Measurements from ENCODE around the gene TRAPPC12.
A peak's percentile ranks its signal among the peaks of the same experiment; 100 is the strongest.
"Not testable (repeated sequence)": the region's sequence is repeated elsewhere in the genome, so short reads cannot be mapped to it uniquely, and the experiment has no call there.

The TRAPPC12 gene

DNA sequence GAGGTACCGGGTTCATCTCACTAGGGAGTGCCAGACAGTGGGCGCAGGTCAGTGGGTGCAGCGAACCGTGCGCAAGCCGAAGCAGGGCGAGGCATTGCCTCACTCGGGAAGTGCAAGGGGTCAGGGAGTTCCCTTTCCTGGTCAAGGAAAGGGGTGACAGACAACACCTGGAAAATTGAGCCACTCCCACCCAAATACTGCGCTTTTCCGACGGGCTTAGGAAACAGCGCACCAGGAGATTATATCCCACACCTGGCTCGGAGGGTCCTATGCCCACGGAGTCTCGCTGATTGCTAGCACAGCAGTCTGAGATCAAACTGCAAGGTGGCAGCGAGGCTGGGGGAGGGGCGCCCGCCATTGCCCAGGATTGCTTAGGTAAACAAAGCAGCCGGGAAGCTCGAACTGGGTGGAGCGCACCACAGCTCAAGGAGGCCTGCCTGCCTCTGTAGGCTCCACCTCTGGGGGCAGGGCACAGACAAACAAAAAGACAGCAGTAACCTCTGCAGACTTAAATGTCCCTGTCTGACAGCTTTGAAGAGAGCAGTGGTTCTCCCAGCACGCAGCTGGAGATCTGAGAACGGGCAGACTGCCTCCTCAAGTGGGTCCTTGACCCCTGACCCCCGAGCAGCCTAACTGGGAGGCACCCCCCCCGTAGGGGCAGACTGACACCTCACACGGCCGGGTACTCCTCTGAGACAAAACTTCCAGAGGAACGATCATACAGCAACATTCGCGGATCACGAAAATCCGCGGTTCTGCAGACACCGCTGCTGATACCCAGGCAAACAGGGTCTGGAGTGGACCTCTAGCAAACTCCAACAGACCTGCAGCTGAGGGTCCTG is 9.9 kb upstream of the TRAPPC12 start:
- DNase-seq = not testable (repeated sequence)

DNA sequence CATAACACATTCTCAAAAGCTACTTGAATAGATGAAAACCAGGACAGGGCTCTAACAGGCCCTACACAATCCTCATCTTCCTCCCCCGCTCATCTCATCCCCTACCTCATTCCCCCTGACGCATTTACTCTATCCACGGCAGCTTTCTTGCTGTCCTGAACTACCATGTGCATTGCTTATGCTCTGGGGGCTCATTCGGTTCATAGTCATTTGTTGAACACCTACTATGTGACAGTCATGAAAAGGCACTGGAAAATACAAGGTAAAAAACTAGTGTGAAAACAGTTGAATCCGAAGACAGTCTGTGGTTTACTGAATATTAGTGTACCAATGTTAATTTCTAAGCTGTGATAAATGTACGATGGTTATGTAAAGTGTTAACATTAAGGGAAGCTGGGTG is 2.7 kb upstream of the TRAPPC12 start:
- no peak for DNase-seq

DNA sequence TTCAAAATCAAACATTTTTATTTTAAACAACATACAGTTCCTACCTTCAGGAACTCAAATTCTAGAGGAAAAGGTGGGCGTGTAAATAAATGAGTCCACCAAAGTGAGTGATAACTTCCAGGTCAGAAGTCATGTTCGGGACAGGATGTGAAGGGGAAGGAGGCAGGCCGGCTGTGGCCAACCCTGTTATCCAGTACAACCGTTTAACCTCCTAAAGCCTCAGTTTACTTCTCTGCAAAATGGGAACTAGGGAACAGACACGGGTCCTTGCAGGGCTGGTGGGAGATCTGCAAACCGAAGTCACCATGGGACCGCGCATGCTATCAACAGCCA is 2.2 kb upstream of the TRAPPC12 start:
- peak; percentile 41 to 60 for DNase-seq

DNA sequence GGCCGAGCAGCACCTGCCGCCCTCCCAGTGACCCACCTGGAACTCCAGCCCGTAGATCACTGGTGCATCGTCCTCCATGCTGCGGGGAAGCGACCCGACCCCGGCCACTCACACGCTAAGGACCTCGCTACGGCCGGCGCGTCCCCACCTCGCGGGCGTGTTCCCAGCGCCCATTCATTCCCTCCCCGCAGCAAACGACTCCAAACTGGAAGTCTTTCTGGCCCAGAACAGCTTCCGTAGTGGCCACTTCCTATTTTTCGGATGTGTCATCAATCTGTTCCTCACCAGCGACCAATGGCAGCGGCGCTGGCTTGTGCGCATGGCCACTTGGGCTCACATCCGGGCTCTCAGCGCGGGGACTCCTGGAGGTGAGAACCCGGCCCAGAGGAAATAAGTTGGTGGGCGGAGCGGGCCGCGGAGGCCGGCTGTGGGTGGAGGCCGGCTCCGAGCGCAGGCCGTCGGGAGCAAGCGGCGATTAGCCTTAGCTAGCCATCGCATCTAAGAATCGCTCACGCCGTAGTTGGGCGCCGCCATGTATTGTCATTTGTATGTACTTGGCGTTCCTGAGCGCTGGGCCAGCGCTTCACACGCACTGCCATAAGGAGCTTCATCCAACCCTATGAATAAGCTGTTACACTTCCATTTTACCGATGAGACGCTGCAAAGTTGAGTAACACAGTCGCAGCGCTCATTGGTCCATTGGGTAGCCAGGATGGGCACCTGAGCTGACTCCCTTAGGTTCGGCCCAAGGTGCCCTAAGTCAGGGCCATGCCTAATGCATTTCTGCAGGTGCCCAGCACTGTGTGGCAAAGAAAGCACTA is 1.7 kb upstream of the TRAPPC12 start, which contains the start of gene EIPR1:
Gene EIPR1, minus strand, starts transcription at position 207 of the 821 bp plus-strand sequence. Its CDS starts 129 bp downstream, at position 78.
- DNase-seq = peak; percentile 99 to 100

DNA sequence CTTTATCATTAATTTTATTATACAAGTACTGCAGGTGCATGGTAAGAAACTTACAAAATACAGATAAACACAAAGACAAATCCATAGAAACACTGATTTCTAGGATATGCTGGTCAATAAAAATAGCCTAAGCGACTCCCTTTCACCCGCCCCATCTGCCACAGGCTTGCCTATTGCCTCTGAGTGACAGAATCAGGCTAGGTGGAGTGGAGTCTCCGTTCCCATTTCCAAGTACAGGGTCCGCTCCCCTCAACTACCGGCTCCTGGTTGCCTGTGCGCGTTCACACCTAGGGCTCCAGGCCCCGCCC is 201 bp upstream of the TRAPPC12 start:
- DNase-seq = no peak

DNA sequence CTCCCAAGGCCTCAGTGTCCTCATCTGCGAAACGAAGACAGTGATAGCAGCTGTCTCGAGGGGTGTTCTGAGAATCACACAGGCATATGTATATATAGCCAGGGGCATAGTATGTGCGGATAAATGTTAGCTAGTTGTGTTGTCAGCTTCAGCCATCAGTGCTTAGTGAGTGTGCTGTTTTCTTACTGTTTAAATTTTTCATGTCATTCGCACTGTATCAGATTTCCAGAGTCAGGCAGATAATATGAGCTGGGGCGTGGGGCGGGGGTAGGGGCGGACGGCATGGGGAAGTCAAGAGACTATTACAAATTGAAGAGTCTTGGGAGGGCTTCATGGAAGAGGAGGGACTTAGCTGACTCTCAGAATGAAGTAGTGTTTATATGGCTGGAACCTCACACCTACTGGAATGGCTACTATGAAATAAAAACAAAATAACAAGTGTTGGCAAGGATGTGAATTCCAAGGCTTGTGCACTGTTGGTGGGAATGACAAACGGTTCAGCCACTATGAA is 7.0 kb downstream of the TRAPPC12 start:
- DNase-seq = no peak

DNA sequence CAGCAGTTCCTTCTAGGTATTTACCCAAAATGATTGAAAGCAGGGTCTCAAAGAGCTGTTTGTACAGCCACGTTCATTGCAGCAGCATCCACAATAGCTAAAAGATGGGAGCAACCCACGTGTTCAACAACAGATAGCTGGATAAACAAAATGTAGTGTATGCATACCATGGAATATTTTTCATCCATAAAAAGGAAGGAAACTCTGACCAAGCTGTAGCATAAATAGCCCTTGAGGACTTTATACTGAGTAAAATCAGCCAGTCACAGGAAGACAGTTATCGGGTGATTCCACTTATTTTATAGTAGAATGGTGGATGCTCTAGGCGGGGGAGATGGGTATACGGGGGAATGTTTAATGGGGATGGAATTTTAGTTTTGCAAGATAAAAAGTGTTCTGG is 7.5 kb downstream of the TRAPPC12 start:
- DNase-seq = no peak

DNA sequence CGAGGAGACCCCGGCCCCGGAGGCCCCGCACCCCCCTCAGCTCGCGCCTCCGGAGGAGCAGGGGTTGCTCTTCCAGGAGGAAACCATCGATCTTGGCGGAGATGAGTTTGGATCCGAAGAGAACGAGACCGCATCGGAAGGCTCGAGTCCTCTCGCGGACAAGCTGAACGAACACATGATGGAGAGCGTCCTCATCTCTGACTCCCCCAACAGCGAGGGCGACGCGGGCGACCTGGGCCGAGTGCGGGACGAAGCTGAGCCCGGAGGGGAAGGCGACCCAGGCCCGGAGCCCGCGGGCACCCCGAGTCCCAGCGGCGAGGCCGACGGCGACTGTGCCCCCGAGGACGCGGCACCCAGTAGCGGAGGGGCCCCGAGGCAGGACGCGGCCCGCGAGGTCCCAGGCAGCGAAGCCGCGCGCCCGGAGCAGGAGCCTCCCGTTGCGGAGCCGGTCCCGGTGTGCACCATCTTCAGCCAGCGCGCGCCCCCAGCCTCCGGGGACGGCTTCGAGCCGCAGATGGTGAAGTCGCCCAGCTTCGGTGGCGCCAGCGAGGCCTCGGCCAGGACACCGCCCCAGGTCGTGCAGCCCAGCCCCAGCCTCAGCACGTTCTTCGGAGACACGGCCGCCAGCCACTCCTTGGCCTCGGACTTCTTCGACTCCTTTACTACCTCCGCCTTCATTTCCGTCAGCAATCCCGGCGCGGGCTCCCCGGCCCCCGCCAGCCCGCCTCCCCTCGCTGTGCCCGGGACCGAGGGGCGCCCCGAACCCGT is 8.3 kb downstream of the TRAPPC12 start:
- DNase-seq = no peak

DNA sequence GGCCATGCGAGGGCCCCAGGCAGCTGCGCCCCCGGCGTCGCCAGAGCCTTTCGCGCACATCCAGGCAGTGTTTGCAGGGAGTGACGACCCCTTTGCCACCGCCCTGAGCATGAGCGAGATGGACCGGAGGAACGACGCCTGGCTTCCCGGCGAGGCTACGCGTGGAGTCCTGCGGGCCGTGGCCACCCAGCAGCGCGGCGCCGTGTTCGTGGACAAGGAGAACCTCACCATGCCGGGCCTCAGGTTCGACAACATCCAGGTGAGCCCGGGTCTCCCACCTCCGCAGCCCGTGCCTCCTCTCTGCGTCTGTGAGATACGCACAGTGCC is 8.9 kb downstream of the TRAPPC12 start:
- DNase-seq = no peak

DNA sequence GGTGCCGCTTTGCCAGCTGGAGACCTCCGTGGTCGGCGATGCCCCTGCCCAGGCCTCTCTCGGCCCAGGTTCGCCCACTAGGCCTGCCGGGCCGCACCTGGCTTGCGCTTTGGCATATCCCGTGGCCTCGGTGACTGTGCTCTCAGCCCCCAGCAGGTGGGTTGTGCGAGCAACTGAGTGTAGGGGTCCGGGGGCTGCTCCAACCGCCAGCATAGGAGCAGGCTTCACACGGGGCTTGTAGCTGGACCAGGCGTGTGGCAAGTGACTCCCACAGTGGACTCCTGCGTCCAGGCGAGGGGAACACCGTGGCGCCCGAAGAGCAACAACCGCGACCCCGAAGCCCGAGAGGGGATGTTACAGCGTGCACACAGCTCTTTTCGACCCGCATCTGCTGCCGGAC is 9.7 kb downstream of the TRAPPC12 start:
- DNase-seq = no peak

DNA sequence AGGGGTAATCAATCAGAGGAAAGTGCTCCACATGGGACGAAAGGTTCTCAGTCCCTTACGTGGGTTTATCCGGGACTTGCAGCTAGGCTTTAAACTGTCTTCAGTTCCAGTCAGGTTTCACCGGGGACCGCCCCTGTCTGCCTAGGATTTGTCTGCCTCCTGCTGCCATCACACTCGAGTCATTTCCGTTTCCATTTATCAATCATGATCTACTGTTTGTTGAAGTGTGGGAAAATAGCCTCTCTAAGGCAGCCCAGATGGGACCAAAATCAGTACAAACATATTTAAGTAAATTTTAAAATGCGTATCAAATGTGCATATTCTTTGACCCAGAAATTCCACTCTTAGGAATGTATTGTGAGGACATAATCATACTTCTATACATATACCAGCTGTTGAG is 10.5 kb downstream of the TRAPPC12 start:
- DNase-seq = no peak

DNA sequence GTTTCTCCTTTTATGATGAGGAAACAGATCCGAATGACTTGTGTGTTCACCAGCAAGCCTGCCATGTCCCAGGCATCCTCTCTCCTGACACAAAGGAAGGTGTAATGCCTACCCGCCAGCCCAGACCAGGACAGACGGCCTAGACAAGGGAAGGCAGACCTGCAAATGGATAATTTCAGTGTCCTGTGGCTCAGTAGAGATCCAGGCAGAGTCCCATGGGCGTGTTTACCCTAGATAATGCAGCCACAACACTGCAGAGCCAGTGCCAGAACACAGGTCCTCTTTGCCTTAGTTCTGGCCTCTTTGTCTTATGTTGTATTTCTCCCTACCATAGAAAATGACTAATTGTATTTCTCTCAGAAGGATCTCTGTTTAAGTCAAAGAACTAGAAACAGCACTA is 12.7 kb downstream of the TRAPPC12 start:
- DNase-seq = no peak

DNA sequence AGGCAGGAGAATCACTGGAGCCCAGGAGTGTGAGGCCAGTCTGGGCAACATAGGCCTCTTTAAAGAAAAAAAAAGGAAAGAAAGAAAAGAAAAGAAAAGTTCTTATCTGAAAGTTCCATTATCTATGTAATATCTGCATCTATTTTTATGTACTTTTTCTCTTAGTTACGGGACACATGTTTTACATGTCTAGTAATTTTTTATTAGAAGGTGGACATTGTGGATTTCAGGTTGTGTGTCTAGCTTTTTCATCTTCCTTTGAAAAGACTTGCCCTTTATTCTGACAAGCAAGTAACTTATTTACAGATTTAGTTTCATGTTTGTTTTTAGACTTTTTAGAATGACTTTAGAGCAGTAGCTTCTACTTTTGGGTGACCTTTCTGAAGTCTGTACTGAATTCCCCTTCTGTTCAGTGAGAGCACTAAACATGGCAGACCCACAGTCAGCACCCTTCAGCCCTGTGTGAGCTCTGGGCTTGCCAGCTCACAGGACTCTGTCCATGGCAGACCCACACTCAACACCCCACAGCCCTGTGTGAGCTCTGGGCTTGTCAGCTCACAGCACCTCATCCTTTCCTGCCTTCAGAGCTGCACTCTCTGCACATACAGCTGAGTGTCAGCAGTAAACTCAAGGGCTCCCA is 17.5 kb downstream of the TRAPPC12 start:
- no peak for DNase-seq

DNA sequence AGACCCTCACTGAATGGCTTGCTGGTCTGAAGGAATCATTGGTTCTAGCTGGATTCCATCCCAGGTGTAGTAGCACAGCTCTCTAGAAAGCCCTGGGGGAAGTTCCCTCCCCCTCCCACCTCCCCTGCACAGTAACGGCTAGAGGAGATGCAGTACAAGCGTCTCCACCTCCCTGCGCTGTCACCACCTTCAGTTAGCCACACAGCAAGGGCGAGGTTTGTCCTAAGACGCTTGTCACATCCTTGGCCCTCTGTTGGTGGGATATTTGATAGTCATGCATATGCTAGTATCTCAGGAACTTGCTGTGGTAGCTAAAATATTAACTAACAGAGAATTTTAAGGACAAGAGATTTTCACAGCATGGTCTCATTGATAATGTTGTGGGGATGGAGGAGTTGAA is 19.4 kb downstream of the TRAPPC12 start:
- DNase-seq = no peak

DNA sequence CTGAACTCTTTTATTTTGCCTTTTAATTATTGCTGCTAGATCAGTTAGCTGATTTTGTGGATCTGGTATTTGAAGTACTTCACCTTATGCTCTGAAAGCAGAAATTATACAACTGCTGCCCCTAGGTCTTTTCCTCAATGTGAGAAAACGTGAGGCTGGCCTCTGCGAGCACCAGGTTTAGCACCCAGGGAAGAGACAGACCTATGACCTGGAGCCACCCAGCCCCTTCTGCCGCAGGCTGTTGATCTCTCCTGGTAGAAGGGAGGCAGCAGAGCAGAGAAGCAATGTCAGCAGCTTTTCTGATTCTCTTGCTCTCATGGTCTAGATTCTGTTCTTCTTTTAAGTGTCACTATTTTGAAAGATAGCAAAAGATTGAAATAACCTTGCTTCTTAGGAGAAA is 19.9 kb downstream of the TRAPPC12 start:
- no peak for DNase-seq

DNA sequence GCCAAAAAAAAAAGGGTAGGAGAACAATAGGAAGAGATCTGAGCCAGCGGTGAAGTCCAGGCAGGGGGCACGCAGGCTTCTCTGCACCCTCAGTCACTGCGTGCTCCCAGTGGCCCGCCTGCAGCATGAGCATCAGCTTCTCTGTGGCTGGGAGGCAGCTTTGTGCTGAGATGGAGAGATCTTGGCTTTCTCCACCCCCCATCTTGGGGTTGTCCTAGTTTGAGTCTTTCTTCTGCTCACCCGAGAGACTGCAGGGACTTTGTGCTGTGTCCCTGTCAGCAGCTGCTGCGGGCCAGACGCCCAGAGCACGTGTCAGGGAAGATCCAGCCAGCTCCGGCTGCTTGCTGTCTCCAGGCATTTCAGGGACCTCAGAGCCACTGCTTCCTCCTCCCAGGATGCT is 20.3 kb downstream of the TRAPPC12 start:
- DNase-seq = no peak

DNA sequence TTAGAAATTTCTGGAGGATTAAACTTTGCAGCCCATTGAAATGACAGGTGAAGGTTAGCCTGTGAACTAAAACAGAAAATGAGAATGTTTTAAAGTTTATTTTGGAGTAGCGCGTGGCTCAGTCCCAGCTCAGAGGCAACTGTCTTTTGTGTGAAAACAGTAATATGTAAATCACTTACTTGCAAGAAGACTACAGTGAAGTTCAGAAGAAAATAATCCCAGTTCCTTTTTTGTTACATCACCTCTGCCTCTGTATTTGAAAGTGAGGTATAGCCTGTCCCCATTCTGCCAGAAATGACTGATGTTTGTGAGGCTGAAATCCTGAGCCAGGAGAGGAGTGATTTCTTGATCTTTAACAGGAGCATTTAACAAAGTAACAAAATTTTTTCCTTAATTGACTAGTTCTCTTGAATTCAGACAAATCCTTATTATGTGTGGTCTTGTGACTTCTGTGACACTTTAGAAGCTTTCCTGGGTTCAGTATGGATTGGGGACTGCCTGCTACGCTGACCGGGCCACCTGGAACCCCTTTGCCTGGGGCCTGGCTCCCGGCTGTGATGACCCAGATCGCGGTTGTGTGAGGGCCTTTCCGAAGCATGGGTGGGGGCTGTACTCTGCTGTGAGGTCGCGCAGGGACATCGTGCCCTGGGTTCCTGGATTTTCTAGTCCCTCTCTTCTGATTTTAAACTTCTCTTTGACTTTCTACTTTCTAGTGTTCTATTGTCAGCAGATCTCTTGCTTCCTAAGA is 24.3 kb downstream of the TRAPPC12 start:
- DNase-seq = no peak

DNA sequence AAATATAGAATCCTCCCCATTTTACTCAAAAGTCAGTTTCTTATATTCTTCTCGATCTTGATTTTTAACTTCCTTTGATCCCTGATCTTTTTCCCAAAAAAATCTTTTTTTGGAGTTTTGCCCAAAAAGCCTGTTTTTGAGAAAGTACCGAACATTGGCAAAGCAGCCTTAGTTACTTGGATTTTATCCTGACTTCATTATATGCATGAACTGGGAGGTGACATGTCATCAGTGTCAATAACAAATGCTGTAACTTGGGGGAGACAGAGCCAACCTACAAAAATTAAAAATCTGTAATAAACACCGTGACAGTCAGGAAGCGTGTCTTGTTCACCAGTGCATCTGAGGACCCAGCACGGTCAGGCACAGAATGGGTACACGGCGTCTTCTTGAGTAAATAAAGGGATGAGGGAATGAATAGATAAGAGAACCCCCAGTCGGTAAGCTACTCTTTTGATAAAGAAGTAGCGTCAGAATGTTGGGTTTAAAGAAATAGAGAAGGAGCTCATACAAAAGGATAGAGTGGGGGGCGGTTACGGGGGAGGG is 24.9 kb downstream of the TRAPPC12 start:
- DNase-seq = no peak

DNA sequence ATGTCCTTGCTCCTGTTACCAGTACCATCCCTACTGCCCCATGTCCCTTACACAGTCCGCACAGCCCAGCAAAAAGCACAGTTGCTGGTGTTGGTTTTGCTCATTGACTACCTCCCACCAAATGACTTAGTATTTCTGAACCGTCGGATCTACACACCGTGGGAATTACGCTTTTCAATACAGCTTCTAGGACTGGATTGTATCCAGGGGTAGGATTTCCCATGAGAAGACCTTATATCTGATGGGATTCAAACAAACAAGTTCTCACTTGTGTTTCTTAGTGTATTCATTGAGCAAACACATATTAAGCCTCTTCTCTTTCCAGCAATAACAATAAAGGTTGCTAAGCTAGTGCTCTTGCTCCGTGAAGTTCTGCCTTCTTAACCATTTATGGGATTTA is 25.8 kb downstream of the TRAPPC12 start:
- DNase-seq = no peak

DNA sequence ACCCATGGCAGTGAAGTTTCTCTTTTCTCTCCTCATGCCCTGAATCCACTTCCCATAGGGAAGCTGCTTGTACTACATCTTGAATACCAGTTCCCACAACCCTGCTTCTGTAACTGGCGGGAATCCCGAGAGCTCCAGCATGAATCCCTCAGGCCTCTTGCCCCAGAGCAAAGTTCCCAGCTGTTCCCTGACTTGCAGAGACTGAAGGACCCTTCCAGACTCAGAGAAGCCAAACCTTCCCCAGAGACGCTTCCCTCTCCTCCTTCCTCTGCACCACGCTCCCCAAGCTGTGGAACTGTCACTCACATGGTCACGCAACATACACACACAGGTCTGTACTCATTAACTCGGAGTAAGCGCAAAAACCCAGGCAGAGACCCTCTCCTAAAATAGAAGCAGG is 26.4 kb downstream of the TRAPPC12 start:
- DNase-seq = no peak

DNA sequence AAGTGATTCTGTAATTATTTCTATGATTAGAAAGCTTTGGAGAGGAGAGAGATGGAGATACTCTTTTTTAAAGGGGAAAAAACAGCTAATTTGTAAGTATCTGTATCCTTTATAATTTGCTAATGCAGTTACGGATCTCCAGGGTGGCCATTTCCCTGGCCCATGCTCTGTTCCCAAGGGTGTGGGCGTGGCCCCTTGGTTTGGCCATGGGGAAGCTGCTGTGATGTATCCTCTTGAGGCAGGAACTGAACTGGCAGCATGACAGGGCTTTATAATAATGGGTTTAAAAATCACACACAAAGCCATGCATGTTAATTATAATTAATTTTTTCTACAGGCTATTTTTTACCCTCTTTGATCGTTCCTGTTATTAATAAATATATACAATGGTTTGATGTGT is 27.0 kb downstream of the TRAPPC12 start:
- DNase-seq = no peak

DNA sequence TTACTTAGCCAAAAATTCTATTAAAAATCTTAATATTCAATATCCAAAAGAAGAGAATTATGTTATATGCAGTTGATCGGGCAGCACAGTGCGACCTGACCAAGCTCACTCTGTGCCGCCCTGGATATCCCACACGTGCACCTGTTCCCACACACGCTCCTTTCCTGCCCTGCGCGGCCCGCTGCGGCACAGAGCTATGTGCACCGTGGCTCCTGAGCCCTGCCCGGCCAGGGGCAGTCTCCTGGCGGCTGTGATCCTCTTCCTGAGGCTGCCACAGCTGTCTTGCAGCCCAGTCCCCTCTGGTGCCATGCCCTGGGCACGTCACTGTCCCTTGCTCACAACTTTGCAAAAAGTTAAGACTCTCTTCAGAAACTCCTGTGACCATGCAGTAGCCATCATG is 29.3 kb downstream of the TRAPPC12 start:
- no peak for DNase-seq

Data from SHP77 (cell line).